Measurements from ENCODE around the gene PHACTR3. TPM values are rescaled to one million over a fixed set of nuclear protein-coding genes. Genes with fewer than 3 reads are reported as not detected.
"Not testable (repeated sequence)": the region's sequence is repeated elsewhere in the genome, so short reads cannot be mapped to it uniquely, and the experiment has no call there.

PHACTR3 gene
- total RNA-seq, 6 experiments from 2014 or later, result 0.12 to 0.35 (median 0.23) TPM; not detected in 2

DNA sequence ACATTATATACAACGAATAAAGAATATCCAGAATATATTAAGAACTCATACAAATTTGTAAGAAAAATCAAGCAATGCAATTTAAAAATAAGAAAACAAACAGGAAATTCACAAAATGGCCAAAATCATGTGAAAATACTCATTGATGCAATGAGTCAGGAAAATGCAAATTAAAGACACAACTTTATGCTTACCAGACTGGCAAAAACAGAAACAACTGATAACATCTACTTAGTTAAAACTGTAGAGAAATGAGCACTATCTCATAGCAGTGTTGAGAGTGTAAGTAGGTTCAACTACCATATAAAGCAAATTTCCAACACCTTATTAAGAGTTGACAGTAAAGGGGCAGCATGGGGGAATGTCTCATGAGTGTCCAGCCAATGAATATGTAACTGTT, 266.8 kb downstream of the PHACTR3 start:
- Histone ChIP-seq H3K4me3 (no peak overlapping the region), H3K4me1 (no peaks in the 10 kb centered on the region), H3K36me3 (no peaks in the 10 kb centered on the region), H3K9me3 (no peaks in the 10 kb centered on the region), H3K27me3 (no peaks in the 10 kb centered on the region), H3K27ac (no peak overlapping the region)
- DNase-seq (no peak), ATAC-seq (no peak)
- intact Hi-C loops (cut with DNase I), result no loop called here
- TF ChIP-seq, protein P1, sequence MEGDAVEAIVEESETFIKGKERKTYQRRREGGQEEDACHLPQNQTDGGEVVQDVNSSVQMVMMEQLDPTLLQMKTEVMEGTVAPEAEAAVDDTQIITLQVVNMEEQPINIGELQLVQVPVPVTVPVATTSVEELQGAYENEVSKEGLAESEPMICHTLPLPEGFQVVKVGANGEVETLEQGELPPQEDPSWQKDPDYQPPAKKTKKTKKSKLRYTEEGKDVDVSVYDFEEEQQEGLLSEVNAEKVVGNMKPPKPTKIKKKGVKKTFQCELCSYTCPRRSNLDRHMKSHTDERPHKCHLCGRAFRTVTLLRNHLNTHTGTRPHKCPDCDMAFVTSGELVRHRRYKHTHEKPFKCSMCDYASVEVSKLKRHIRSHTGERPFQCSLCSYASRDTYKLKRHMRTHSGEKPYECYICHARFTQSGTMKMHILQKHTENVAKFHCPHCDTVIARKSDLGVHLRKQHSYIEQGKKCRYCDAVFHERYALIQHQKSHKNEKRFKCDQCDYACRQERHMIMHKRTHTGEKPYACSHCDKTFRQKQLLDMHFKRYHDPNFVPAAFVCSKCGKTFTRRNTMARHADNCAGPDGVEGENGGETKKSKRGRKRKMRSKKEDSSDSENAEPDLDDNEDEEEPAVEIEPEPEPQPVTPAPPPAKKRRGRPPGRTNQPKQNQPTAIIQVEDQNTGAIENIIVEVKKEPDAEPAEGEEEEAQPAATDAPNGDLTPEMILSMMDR (IDR thresholded peaks at IDR 0.05), result no peak
- no peak for TF ChIP-seq POLR2A (IDR thresholded peaks at IDR 0.05)
- 38% methylated on average over 1 of the region's 1 CpG for WGBS (ENCODE audit: insufficient coverage, low coverage, low lambda C conversion rate, missing lambda C conversion rate)

DNA sequence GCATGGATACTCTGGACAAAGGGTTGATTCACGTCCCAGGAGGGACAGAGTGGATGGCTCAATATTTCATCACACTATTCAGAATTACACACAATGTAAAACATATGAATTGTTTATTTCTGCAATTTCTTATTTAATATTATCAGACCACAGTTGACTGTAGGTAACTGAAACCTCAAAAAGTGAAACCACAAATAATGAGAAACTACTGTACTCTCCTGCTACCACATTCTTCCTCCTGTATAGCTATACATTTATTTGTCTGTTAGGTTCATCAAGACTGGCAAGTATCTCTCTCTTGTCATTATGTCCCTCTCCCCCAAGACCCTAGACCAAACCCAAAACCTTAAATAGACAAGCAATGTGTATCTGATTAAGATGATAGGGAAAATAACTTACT, 269.1 kb downstream of the PHACTR3 start:
- no peak for ATAC-seq
- TF ChIP-seq POLR2A (IDR thresholded peaks at IDR 0.05), result no peak
- H3K36me3 ChIP-seq, result no peaks in the 10 kb centered on the region
- H3K4me1 ChIP-seq, result no peaks in the 10 kb centered on the region
- no peaks in the 10 kb centered on the region for H3K9me3 ChIP-seq
- 25% methylated on average over 1 of the region's 1 CpG for WGBS (ENCODE audit: insufficient coverage, low coverage, low lambda C conversion rate, missing lambda C conversion rate)
- no peak for DNase-seq
- intact Hi-C loops (cut with DNase I), result no loop called here
- no peak overlapping the region for H3K27ac ChIP-seq
- H3K4me3 ChIP-seq, result no peak overlapping the region
- H3K27me3 ChIP-seq, result no peaks in the 10 kb centered on the region

DNA sequence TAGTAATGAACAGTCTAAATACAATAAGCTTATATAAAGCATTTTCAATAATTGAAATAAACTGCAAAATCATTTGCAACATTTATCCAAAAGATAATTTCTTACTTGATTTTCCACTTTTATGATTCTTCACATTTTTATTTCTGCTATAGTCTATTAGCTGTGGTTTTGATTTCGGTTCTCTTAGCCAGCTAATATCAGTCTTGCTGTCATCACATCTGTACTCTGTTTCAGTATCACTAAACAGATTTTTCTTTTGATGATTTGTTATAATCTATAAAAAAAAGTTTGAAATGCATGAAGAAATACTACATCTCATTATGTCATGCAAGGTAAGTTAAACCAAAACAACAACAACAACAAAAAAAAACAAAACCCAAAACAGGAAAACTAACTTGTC, 275.9 kb downstream of the PHACTR3 start:
- Histone ChIP-seq H3K27ac (no peak overlapping the region), H3K27me3 (no peaks in the 10 kb centered on the region), H3K9me3 (no peaks in the 10 kb centered on the region), H3K4me1 (no peaks in the 10 kb centered on the region), H3K4me3 (no peak overlapping the region), H3K36me3 (no peaks in the 10 kb centered on the region)
- no peak for TF ChIP-seq POLR2A (IDR thresholded peaks at IDR 0.05)
- TF ChIP-seq, protein P1 (IDR thresholded peaks at IDR 0.05), result no peak
- ATAC-seq (no peak), DNase-seq (no peak)
- 78% methylated on average over 1 of the region's 1 CpG for WGBS (ENCODE audit: insufficient coverage, low coverage, low lambda C conversion rate, missing lambda C conversion rate)
- intact Hi-C loops (cut with DNase I), result no loop called here

DNA sequence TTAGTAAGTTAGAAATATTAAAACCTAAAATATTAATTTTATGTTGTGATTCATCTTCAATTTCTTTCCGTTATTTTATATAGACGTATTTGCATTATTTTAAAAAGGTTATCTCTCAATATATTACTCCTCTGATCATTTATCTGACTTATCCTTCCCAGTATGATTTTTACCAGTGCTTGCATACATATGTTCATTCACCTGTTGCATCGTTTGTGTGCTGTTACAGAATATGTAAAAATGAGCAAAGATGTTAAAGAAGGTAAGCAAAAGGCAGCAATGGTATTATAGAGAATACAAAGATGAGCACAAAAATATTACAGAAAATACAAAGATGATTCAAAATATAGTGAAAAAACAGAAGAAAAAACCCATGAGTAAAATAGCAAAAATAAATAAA, 280.2 kb downstream of the PHACTR3 start:
- Histone ChIP-seq H3K4me3 (no peak overlapping the region), H3K9me3 (no peaks in the 10 kb centered on the region), H3K27me3 (no peaks in the 10 kb centered on the region), H3K27ac (no peak overlapping the region), H3K36me3 (no peaks in the 10 kb centered on the region), H3K4me1 (peaks cover 0 to 3% (median 0%) of the 10 kb centered on the region in 4 donors)
- DNase-seq (no peak), ATAC-seq (no peak)
- intact Hi-C loops (cut with DNase I), result no loop called here
- WGBS (ENCODE audit: insufficient coverage, low coverage, low lambda C conversion rate, missing lambda C conversion rate), result 60% methylated on average over 3 of the region's 3 CpGs
- TF ChIP-seq, protein P1 (IDR thresholded peaks at IDR 0.05), result no peak
- TF ChIP-seq POLR2A (IDR thresholded peaks at IDR 0.05), result no peak

DNA sequence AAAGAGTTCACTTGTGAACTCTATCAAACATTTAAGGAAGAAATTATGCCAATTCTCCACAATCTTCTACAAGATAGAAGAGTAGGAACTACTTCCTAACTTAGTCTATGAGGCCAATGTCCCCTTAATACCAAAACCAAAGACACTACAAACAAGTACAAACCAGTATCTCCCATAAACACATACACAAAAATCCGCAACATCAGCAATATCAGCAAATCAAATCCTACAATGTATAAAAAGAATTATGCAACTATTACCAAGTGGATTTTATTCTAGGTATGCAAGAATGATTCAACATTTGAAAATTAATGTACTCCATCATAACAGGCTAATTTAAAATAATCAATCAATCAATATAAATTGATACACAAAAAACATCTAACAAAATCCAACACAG, 283.7 kb downstream of the PHACTR3 start:
- Histone ChIP-seq H3K27me3 (no peaks in the 10 kb centered on the region), H3K9me3 (no peaks in the 10 kb centered on the region), H3K27ac (no peak overlapping the region), H3K36me3 (no peaks in the 10 kb centered on the region), H3K4me3 (no peak overlapping the region), H3K4me1 (peaks cover 0 to 3% (median 0%) of the 10 kb centered on the region in 4 donors)
- intact Hi-C loops (cut with DNase I), result no loop called here
- 63% methylated on average over 1 of the region's 1 CpG for WGBS (ENCODE audit: insufficient coverage, low coverage, low lambda C conversion rate, missing lambda C conversion rate)
- DNase-seq (no peak), ATAC-seq (no peak)
- TF ChIP-seq, protein P1 (IDR thresholded peaks at IDR 0.05), result no peak
- TF ChIP-seq POLR2A (IDR thresholded peaks at IDR 0.05), result no peak

DNA sequence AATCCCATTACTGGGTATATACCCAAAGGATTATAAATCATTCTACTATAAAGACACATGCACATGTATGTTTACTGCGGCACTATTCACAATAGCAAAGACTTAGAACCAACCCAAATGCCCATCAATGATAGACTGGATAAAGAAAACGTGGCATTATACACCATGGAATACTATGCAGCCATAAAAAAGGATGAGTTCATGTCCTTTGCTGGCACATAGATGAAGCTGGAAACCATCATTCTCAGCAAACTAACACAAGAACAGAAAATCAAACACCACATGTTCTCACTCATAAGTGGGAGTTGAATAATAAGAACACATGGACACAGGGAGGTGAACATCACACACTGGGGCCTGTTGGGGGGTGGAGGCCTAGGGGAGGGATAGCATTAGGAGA, 285.7 kb downstream of the PHACTR3 start:
- H3K9me3 ChIP-seq; ATAC-seq; H3K4me1 ChIP-seq; DNase-seq; H3K4me3 ChIP-seq; H3K36me3 ChIP-seq; H3K27me3 ChIP-seq; intact Hi-C loops (cut with DNase I); H3K27ac ChIP-seq: not testable (repeated sequence)
- 79% methylated on average over 2 of the region's 2 CpGs for WGBS (ENCODE audit: insufficient coverage, low coverage, low lambda C conversion rate, missing lambda C conversion rate)

All from right lobe of liver (tissue), 6 donors.